ENCODE measurements around the gene TM4SF1.

Gene TM4SF1

GRCh38 chr3:149352556-149352955 lies 24.9 kb downstream of the TM4SF1 start:
- DNase-seq, result peak; percentile 56

GRCh38 chr3:149343951-149344350 lies 33.5 kb downstream of the TM4SF1 start:
- Histone ChIP-seq H3K36me3 (replicated peaks; ENCODE audit: insufficient read depth, low read length) (no peaks in the 10 kb centered on the region), H2AFZ (ENCODE audit: low read length) (no peak overlapping the region), H3K27ac (ENCODE audit: low read length) (no peak overlapping the region), H3K4me1 (ENCODE audit: low read length) (no peaks in the 10 kb centered on the region), H3K9me2 (replicated peaks; ENCODE audit: insufficient read depth, low read length) (no peaks in the 10 kb centered on the region), H3K4me2 (ENCODE audit: low read depth, low read length) (no peak overlapping the region), H3K27me3 (replicated peaks; ENCODE audit: insufficient read depth, low read length) (no peaks in the 10 kb centered on the region), H3K79me2 (ENCODE audit: low read length) (no peaks in the 10 kb centered on the region), H4K20me1 (ENCODE audit: insufficient read depth, low read length) (no peaks in the 10 kb centered on the region), H3K9me3 (replicated peaks; ENCODE audit: insufficient read depth, low read length) (no peaks in the 10 kb centered on the region), H3K9ac (ENCODE audit: low read length) (no peak overlapping the region), H3F3A (ENCODE audit: insufficient read depth, low read length) (no peaks in the 10 kb centered on the region), H3K4me3 (ENCODE audit: low read length) (no peak overlapping the region)
- TF ChIP-seq CTCF (IDR thresholded peaks at IDR 0.05; ENCODE audit: low read length) (peak; percentile 29; the same call in 1 of the 2 replicates), EZH2phosphoT487 (IDR thresholded peaks at IDR 0.05; ENCODE audit: low read length) (no peak)
- peak; percentile 21 for DNase-seq

More at GRCh38 chr3:149352556-149352955, 24.9 kb downstream of the TM4SF1 start:
- H3K4me3 ChIP-seq (ENCODE audit: low read length), result no peak overlapping the region
- H2AFZ ChIP-seq (ENCODE audit: low read length), result no peak overlapping the region
- H3K9me3 ChIP-seq (replicated peaks; ENCODE audit: insufficient read depth, low read length), result no peaks in the 10 kb centered on the region
- H3K79me2 ChIP-seq (ENCODE audit: low read length), result no peaks in the 10 kb centered on the region
- H3K4me2 ChIP-seq (ENCODE audit: low read depth, low read length), result no peak overlapping the region
- H3K36me3 ChIP-seq (replicated peaks; ENCODE audit: insufficient read depth, low read length), result no peaks in the 10 kb centered on the region
- no peaks in the 10 kb centered on the region for H3F3A ChIP-seq (ENCODE audit: insufficient read depth, low read length)
- no peaks in the 10 kb centered on the region for H3K4me1 ChIP-seq (ENCODE audit: low read length)
- no peak overlapping the region for H3K27ac ChIP-seq (ENCODE audit: low read length)
- no peaks in the 10 kb centered on the region for H4K20me1 ChIP-seq (ENCODE audit: insufficient read depth, low read length)
- H3K27me3 ChIP-seq (replicated peaks; ENCODE audit: insufficient read depth, low read length), result no peaks in the 10 kb centered on the region
- H3K9me2 ChIP-seq (replicated peaks; ENCODE audit: insufficient read depth, low read length), result no peaks in the 10 kb centered on the region
- no peak overlapping the region for H3K9ac ChIP-seq (ENCODE audit: low read length)
- TF ChIP-seq EZH2phosphoT487 (IDR thresholded peaks at IDR 0.05; ENCODE audit: low read length), result no peak
- peak; percentile 76 for TF ChIP-seq CTCF (IDR thresholded peaks at IDR 0.05; ENCODE audit: low read length)
- no peak for TF ChIP-seq EZH2 (optimal IDR thresholded peaks at IDR 0.05; ENCODE audit: low read depth, low read length)

GRCh38 chr3:149342413-149343380 lies 34.8 kb downstream of the TM4SF1 start:
- Histone ChIP-seq H2AFZ (ENCODE audit: low read length) (no peak overlapping the region), H3K27me3 (replicated peaks; ENCODE audit: insufficient read depth, low read length) (no peaks in the 10 kb centered on the region), H3F3A (ENCODE audit: insufficient read depth, low read length) (no peaks in the 10 kb centered on the region), H3K79me2 (ENCODE audit: low read length) (no peaks in the 10 kb centered on the region), H3K9me3 (replicated peaks; ENCODE audit: insufficient read depth, low read length) (no peaks in the 10 kb centered on the region), H3K4me2 (ENCODE audit: low read depth, low read length) (no peak overlapping the region), H3K9ac (ENCODE audit: low read length) (no peak overlapping the region), H4K20me1 (ENCODE audit: insufficient read depth, low read length) (no peaks in the 10 kb centered on the region), H3K4me3 (ENCODE audit: low read length) (no peak overlapping the region), H3K9me2 (replicated peaks; ENCODE audit: insufficient read depth, low read length) (no peaks in the 10 kb centered on the region), H3K27ac (ENCODE audit: low read length) (no peak overlapping the region), H3K36me3 (replicated peaks; ENCODE audit: insufficient read depth, low read length) (no peaks in the 10 kb centered on the region), H3K4me1 (ENCODE audit: low read length) (no peaks in the 10 kb centered on the region)
- TF ChIP-seq EZH2 (optimal IDR thresholded peaks at IDR 0.05; ENCODE audit: low read depth, low read length) (no peak), EZH2phosphoT487 (IDR thresholded peaks at IDR 0.05; ENCODE audit: low read length) (no peak), CTCF (IDR thresholded peaks at IDR 0.05; ENCODE audit: low read length) (no peak)
- DNase-seq, result no peak

All from MM.1S (cell line).